C4-2B (cell line): ENCODE results near the gene TTC23.

Source experiments
- CTCF ChIP-seq: fragments of 450-650 bp; conservative IDR thresholded peaks from 2 replicates; pipeline ENCODE4 v1.5.1; 2017; ENCODE audit warnings: mild to moderate bottlenecking
- ZFX ChIP-seq: fragments of 450-650 bp; IDR thresholded peaks from 2 replicates; pipeline ENCODE4 v1.6.1; 2017

- TF ChIP-seq CTCF (no peak), ZFX (no peak)
Measured at GRCh38 chr15:99098991-99099390, 150.4 kb downstream of the TTC23 start.
